Adrenal gland (tissue), 5 donors: ENCODE results near the gene CALHM1.

Source experiments
- POLR2A ChIP-seq, 2 donors: fragments of 450-650 bp; IDR thresholded peaks; one replicate each; pipeline ENCODE4 v1.6.1; 2017; ENCODE audit warnings: antibody characterized with exemption in 2 of 2, mild to moderate bottlenecking in 2 of 2, moderate library complexity in 1 of 2
- TF ChIP-seq, protein P1 (sequence below), 6 experiments: fragments of 450-650 bp in 4 of 6; fragments of 200-600 bp in 2 of 6; sonication (generic) in 1 of 6; IDR thresholded peaks; 1 replicate in 5 of 6; 2 replicates in 1 of 6; pipeline versions ENCODE4 v1.5.1 to v1.8.0; 2016 to 2021; ENCODE audit warnings: antibody characterized with exemption in 6 of 6, mild to moderate bottlenecking in 2 of 6, moderate library complexity in 1 of 6
- donor health status: DM: no; HTN: no; CAD: no.

GRCh38 chr10:103474077-103474476 is 15.4 kb upstream of the CALHM1 start:
- TF ChIP-seq, protein P1, sequence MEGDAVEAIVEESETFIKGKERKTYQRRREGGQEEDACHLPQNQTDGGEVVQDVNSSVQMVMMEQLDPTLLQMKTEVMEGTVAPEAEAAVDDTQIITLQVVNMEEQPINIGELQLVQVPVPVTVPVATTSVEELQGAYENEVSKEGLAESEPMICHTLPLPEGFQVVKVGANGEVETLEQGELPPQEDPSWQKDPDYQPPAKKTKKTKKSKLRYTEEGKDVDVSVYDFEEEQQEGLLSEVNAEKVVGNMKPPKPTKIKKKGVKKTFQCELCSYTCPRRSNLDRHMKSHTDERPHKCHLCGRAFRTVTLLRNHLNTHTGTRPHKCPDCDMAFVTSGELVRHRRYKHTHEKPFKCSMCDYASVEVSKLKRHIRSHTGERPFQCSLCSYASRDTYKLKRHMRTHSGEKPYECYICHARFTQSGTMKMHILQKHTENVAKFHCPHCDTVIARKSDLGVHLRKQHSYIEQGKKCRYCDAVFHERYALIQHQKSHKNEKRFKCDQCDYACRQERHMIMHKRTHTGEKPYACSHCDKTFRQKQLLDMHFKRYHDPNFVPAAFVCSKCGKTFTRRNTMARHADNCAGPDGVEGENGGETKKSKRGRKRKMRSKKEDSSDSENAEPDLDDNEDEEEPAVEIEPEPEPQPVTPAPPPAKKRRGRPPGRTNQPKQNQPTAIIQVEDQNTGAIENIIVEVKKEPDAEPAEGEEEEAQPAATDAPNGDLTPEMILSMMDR (IDR thresholded peaks at IDR 0.05), result no peak
- no peak for TF ChIP-seq POLR2A (IDR thresholded peaks at IDR 0.05)
